AG04450 (cell line): ENCODE results near the gene EFEMP1. TPM values are rescaled to one million over a fixed set of nuclear protein-coding genes. Genes with fewer than 3 reads are reported as not detected.
A peak's percentile ranks its signal among the peaks of the same experiment; 100 is the strongest.

Experiments used
- CTCF ChIA-PET: fragments of 300-600, 350-600 bp; formaldehyde crosslinking; extraction: SDS; loops from one replicate; lab custom pipeline; 2022; ENCODE audit warnings: antibody characterized with exemption, inconsistent platforms; lab: Charles Lee
- POLR2A ChIA-PET: fragments of 350-600 bp; formaldehyde crosslinking; extraction: SDS; loops from one replicate; lab custom pipeline; 2021; ENCODE audit warnings: antibody characterized with exemption, inconsistent platforms; lab: Yijun Ruan, JAX
- DNase-seq: peaks from one replicate; pipeline ENCODE4 v3.0.0-alpha.2; 2011; ENCODE audit warnings: low read depth, low spot score
- H3K27ac ChIP-seq: one replicate; pipeline ENCODE4 v1.5.1; 2012; ENCODE audit warnings: low read depth, low read length, control low read depth
- H3K27me3 ChIP-seq: one replicate; pipeline ENCODE4 v1.6.0; 2012; ENCODE audit warnings: low read length; ENCODE audit not compliant: control insufficient read depth, insufficient read depth
- H3K4me3 ChIP-seq: 2 replicates; pipeline ENCODE4 v1.5.1; 2011; ENCODE audit warnings: mild to moderate bottlenecking, low read depth, low read length, control low read depth
- H3K9me3 ChIP-seq: 2 replicates; pipeline ENCODE4 v1.5.1; 2012; ENCODE audit warnings: low read length; ENCODE audit not compliant: control insufficient read depth, insufficient read depth
- CTCF ChIP-seq: IDR thresholded peaks from 2 replicates; pipeline ENCODE4 v1.5.1; 2011; ENCODE audit warnings: low read depth, low read length, control low read depth, inconsistent platforms
- polyA minus RNA-seq: library from RNA; depleted of rRNA, polyadenylated mRNA; stranded (reverse); fragments of >200 nt; gene quantifications from 2 replicates; pipeline ENCODE4 v1.2.3, GENCODE V29; 2011; rRNA and poly(A)+ RNA removed
- polyA plus RNA-seq: library from polyadenylated mRNA; depleted of rRNA; stranded (reverse); fragments of >200 nt; gene quantifications from 2 replicates; pipeline ENCODE4 v1.2.3, GENCODE V29; 2011; rRNA removed

EFEMP1 gene
- 376 and 423 TPM in 2 replicates for polyA plus RNA-seq
- 263 and 274 TPM in 2 replicates for polyA minus RNA-seq

DNA sequence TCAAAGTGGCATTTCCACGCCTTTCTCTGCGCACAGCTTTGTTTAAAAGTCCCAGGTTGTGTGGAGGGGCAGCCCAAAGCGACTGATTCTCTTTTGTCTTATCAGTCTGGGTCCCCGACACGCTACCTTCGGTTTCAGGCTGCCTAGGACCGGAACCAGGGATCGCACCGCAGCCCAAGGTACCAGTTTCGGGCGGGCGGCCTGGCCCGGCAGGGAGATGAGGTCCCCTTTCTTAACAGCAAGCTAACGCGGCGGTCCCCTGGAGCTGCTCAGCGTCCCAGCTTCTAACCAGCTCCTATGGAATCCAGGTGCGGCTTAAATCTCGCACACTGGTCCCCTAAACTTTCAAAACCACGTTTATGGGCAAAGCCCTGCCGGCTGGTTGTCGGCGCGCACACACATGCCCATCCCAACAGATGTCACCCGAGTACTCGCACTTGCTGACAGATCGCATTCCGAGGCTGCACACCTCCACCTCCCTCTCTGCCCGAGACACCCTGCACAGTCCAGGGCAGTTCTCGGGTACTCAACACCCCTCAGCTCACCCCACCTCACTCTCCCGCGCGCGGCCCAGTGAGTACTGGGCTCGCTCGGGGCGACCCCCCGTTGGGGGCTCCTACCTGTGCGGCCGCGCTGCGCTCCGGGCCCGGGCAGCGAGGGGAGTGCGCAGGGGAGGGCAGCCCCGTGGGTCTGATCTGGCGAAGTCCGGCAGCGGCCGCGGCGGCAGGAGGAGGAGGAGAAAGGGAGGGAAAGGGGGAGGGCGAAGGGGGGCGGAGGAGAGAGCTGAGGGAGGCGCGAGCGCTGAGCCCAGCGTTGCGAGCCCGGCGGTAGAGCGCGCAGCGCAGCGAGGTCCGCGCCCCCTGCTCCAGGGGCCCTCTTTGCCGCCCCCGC is at the start of gene EFEMP1:
Gene EFEMP1, minus strand, starts transcription at position 692 of the 891 bp plus-strand sequence. CDS start 1,342 bp downstream, outside the sequence.
- TF ChIP-seq CTCF: no peak
- no peaks in the 10 kb centered on the region for H3K9me3 ChIP-seq
- ChIA-PET CTCF (interaction anchor here (0.7 to 1.2 kb wide), 7 partner anchors 9 to 155 kb away, joined by 3 to 7 read pairs (median 3); no protein-coding TSS in a partner anchor), POLR2A (interaction anchor here (0.7 to 1.1 kb wide), 4 partner anchors 25 to 80 kb away, joined by 3 to 4 read pairs (median 4); no protein-coding TSS in a partner anchor)
- no peaks in the 10 kb centered on the region for H3K27me3 ChIP-seq
- peak within 1 kb of the TSS; percentile 86 for H3K4me3 ChIP-seq
- no peak within 1 kb of the TSS for H3K27ac ChIP-seq
- no peak for DNase-seq

- DNase-seq: no peak
- Histone ChIP-seq H3K27me3 (no peaks in the 10 kb centered on the region), H3K4me3 (no peak overlapping the region), H3K9me3 (no peaks in the 10 kb centered on the region), H3K27ac (no peak overlapping the region)
- ChIA-PET POLR2A (no interaction called here), CTCF (interaction anchor here (1.9 kb wide), 1 partner anchor 10 kb away, joined by 14 read pairs; no protein-coding TSS in a partner anchor)
- TF ChIP-seq CTCF: no peak
These were observed 46.9 kb upstream of the EFEMP1 start for GRCh38 chr2:55970500-55970899.

GRCh38 chr2:55968941-55969340 is 45.4 kb upstream of the EFEMP1 start:
- no peak for TF ChIP-seq CTCF
- H3K27ac ChIP-seq: no peak overlapping the region

GRCh38 chr2:55966401-55967118 is 43.0 kb upstream of the EFEMP1 start:
- ChIA-PET CTCF (interaction anchor here (0.7 to 1.3 kb wide), 2 partner anchors 13 to 195 kb away, joined by 3 read pairs; no protein-coding TSS in a partner anchor), POLR2A (no interaction called here)
- no peak for DNase-seq
- Histone ChIP-seq H3K4me3 (no peak overlapping the region), H3K9me3 (no peaks in the 10 kb centered on the region), H3K27me3 (no peaks in the 10 kb centered on the region), H3K27ac (no peak overlapping the region)
- TF ChIP-seq CTCF: no peak

More at GRCh38 chr2:55968941-55969340, 45.4 kb upstream of the EFEMP1 start:
- no peak for DNase-seq
- Histone ChIP-seq H3K27me3 (no peaks in the 10 kb centered on the region), H3K9me3 (no peaks in the 10 kb centered on the region), H3K4me3 (no peak overlapping the region)
- ChIA-PET POLR2A (no interaction called here), CTCF (interaction anchor here (0.6 to 1.9 kb wide), 4 partner anchors 9 to 251 kb away, joined by 3 to 14 read pairs (median 5); no protein-coding TSS in a partner anchor)
